Activated CD4-positive, alpha-beta memory T cell treated with anti-CD3 and anti-CD28 coated beads, Interleukin-2, amount 10 ng/mL, durations not matched to agents 7 days and 5 days (primary cell): ENCODE results near the gene UAP1. TPM values are rescaled to one million over a fixed set of nuclear protein-coding genes. Genes with fewer than 3 reads are reported as not detected.

ENCODE experiments used
- total RNA-seq, 2 experiments: library from RNA; stranded (reverse); gene quantifications; one replicate each; pipeline ENCODE4 v1.2.3, GENCODE V29; 2021

The UAP1 gene
- total RNA-seq, 2 experiments from 2014 or later: 16.8 TPM

Other genes with a start within 250 kb of the UAP1 start
- gene SPATA46, start 184.9 kb upstream of the UAP1 start, total RNA-seq: not detected
- gene C1orf226, start 180.0 kb upstream of the UAP1 start, total RNA-seq: not detected
- gene SH2D1B, start 149.6 kb upstream of the UAP1 start, total RNA-seq: not detected
- gene UHMK1, start 63.9 kb upstream of the UAP1 start, total RNA-seq: 10 to 100 TPM; 71.8 to 74.9 TPM
- under 1 TPM; 0.15 to 0.18 TPM for gene DDR2, start 70.7 kb downstream of the UAP1 start, total RNA-seq
- gene HSD17B7, start 229.0 kb downstream of the UAP1 start, total RNA-seq: 10 to 100 TPM; 33.0 to 39.4 TPM